ENCODE results near the gene WDR45. TPM values are rescaled to one million over a fixed set of nuclear protein-coding genes. Genes with fewer than 3 reads are reported as not detected.

WDR45 gene
- total RNA-seq, 1 experiment from 2014 or later, result 31.5 TPM

DNA sequence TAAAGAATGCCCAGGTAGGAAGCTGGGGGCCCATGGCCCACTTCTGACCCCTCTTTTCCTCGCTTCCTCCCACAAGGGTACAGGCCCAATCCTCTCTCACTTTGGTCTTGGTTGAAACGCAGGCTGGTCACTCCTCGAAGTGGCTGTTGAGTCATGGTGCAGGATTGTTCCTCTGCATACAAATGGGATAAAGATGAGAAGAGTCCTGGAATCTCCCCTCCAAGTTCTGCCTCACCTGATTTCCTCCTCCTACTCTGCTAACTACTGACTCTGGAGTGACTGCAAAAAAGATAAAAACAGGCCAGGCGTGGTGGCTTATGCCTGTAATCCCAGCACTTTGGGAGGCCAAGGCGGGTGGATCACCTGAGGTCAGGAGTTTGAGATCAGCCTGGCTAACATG is 1.7 kb downstream of the WDR45 start:
- Histone ChIP-seq H2BK12ac (ENCODE audit: insufficient read length, low read depth, low read length) (no peak overlapping the region), H2BK15ac (ENCODE audit: low read depth, low read length) (no peak overlapping the region), H3K27me3 (ENCODE audit: insufficient read depth, low read length) (no peaks in the 10 kb centered on the region), H3K18ac (ENCODE audit: insufficient read length, low read depth, low read length) (no peak overlapping the region), H4K91ac (ENCODE audit: insufficient read length, low read depth, low read length) (no peak overlapping the region), H3T11ph (ENCODE audit: low read length) (no peak overlapping the region), H3K9me3 (ENCODE audit: control insufficient read depth, low read depth, low read length) (no peaks in the 10 kb centered on the region), H3K79me2 (ENCODE audit: insufficient read depth, low read length) (no peaks in the 10 kb centered on the region), H4K5ac (ENCODE audit: insufficient read length, low read depth, low read length) (no peak overlapping the region), H3K4me1 (ENCODE audit: insufficient read depth, low read length) (no peaks in the 10 kb centered on the region), H3K79me1 (ENCODE audit: insufficient read depth, low read depth, low read length, poor library complexity, severe bottlenecking) (no peaks in the 10 kb centered on the region), H2BK5ac (ENCODE audit: insufficient read length, low read length) (no peak overlapping the region), H2BK20ac (ENCODE audit: low read depth, low read length, poor library complexity, severe bottlenecking) (no peak overlapping the region), H2AFZ (ENCODE audit: low read length) (no peak overlapping the region), H2AK5ac (ENCODE audit: insufficient read length, low read length) (no peak overlapping the region), H2BK120ac (ENCODE audit: low read depth, low read length, poor library complexity, severe bottlenecking) (no peak overlapping the region), H3K23me2 (ENCODE audit: insufficient read length, low read depth, low read length, poor library complexity, severe bottlenecking) (peaks cover 8% of the 10 kb centered on the region), H3K4me2 (ENCODE audit: insufficient read depth, insufficient read length, low read length) (no peak overlapping the region), H4K20me1 (ENCODE audit: control insufficient read depth, insufficient read depth, insufficient read length) (no peaks in the 10 kb centered on the region), H3K23ac (ENCODE audit: insufficient read length, low read depth, low read length) (no peak overlapping the region), H3K56ac (ENCODE audit: insufficient read length, low read depth, low read length) (no peak overlapping the region), H3K14ac (ENCODE audit: insufficient read depth, low read length) (no peak overlapping the region), H4K8ac (replicated peaks; ENCODE audit: insufficient read length, low read depth, low read length) (no peak overlapping the region), H3K4ac (ENCODE audit: low read depth, low read length) (no peak overlapping the region), H3K9ac (ENCODE audit: extremely low read depth, insufficient read length, low read length) (no peak overlapping the region), H3K27ac (ENCODE audit: insufficient read length, low read depth, low read length) (no peak overlapping the region)
- Mint-ChIP-seq H3K9me3 (peaks cover 61 to 65% of the 10 kb centered on the region in 2 experiments), H3K4me3 (no peak overlapping the region), H3K27me3 (ENCODE audit: low read depth) (no peaks in the 10 kb centered on the region), H3K36me3 (ENCODE audit: insufficient read depth in 1 of 3, low read depth in 3 of 3) (peaks cover 4 to 21% (median 9%) of the 10 kb centered on the region in 3 experiments; a peak in 5 of 7 replicates), H3K4me1 (peaks cover 4 to 14% of the 10 kb centered on the region in 2 experiments; a peak in 3 of 4 replicates), H3K27ac (no peak overlapping the region)
- no CpG with 5 or more reads among the region's 5 CpGs for WGBS (ENCODE audit: extremely low coverage, insufficient read length, low lambda C conversion rate)
- TF ChIP-seq, protein P1, sequence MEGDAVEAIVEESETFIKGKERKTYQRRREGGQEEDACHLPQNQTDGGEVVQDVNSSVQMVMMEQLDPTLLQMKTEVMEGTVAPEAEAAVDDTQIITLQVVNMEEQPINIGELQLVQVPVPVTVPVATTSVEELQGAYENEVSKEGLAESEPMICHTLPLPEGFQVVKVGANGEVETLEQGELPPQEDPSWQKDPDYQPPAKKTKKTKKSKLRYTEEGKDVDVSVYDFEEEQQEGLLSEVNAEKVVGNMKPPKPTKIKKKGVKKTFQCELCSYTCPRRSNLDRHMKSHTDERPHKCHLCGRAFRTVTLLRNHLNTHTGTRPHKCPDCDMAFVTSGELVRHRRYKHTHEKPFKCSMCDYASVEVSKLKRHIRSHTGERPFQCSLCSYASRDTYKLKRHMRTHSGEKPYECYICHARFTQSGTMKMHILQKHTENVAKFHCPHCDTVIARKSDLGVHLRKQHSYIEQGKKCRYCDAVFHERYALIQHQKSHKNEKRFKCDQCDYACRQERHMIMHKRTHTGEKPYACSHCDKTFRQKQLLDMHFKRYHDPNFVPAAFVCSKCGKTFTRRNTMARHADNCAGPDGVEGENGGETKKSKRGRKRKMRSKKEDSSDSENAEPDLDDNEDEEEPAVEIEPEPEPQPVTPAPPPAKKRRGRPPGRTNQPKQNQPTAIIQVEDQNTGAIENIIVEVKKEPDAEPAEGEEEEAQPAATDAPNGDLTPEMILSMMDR (conservative IDR thresholded peaks at IDR 0.05), result no peak
- DNase-seq, result no peak

Data from H9 (cell line).